CD4-positive, alpha-beta T cell treated with Interleukin-21 for 1 hour (primary cell): ENCODE data around the gene ZFHX3.
"Not testable (repeated sequence)": the region's sequence is repeated elsewhere in the genome, so short reads cannot be mapped to it uniquely, and the experiment has no call there.

ENCODE experiments used
- DNase-seq: peaks from one replicate; pipeline ENCODE4 v3.0.0-alpha.2; 2020

The ZFHX3 gene

GRCh38 chr16:73019457-73020362 lies 28.2 kb downstream of the ZFHX3 start:
- no peak for DNase-seq

GRCh38 chr16:73018821-73019456 lies 29.0 kb downstream of the ZFHX3 start:
- no peak for DNase-seq

GRCh38 chr16:73017321-73017720 lies 30.6 kb downstream of the ZFHX3 start:
- no peak for DNase-seq

- no peak for DNase-seq
Observed at GRCh38 chr16:73016488-73016830, 31.5 kb downstream of the ZFHX3 start.

- no peak for DNase-seq
Observed at GRCh38 chr16:73015612-73016487, 32.1 kb downstream of the ZFHX3 start.

- DNase-seq, result no peak
Observed at GRCh38 chr16:73014768-73015167, 33.2 kb downstream of the ZFHX3 start.

- no peak for DNase-seq
Observed at GRCh38 chr16:73013974-73014373, 34.0 kb downstream of the ZFHX3 start.

- no peak for DNase-seq
Observed at GRCh38 chr16:73012341-73012740, 35.6 kb downstream of the ZFHX3 start.

GRCh38 chr16:73011926-73012325 lies 36.0 kb downstream of the ZFHX3 start:
- no peak for DNase-seq

GRCh38 chr16:73010150-73010676 lies 37.7 kb downstream of the ZFHX3 start:
- no peak for DNase-seq

- not testable (repeated sequence) for DNase-seq
Observed at GRCh38 chr16:73009710-73010109, 38.2 kb downstream of the ZFHX3 start.

GRCh38 chr16:73006026-73006425 lies 41.9 kb downstream of the ZFHX3 start:
- no peak for DNase-seq

GRCh38 chr16:73002866-73003265 lies 45.1 kb downstream of the ZFHX3 start:
- DNase-seq, result no peak

GRCh38 chr16:73000907-73001521 lies 46.9 kb downstream of the ZFHX3 start:
- no peak for DNase-seq

GRCh38 chr16:73000020-73000906 lies 47.7 kb downstream of the ZFHX3 start:
- no peak for DNase-seq

- no peak for DNase-seq
Observed at GRCh38 chr16:72999541-73000019, 48.3 kb downstream of the ZFHX3 start.

GRCh38 chr16:72997141-72997542 lies 50.8 kb downstream of the ZFHX3 start:
- no peak for DNase-seq

- DNase-seq, result no peak
Observed at GRCh38 chr16:72996291-72997062, 51.5 kb downstream of the ZFHX3 start.

- not testable (repeated sequence) for DNase-seq
Observed at GRCh38 chr16:72995882-72996270, 52.1 kb downstream of the ZFHX3 start.

GRCh38 chr16:72995151-72995881 lies 52.6 kb downstream of the ZFHX3 start:
- no peak for DNase-seq
